ENCODE data around the gene FSD2.
"Not testable (repeated sequence)": the region's sequence is repeated elsewhere in the genome, so short reads cannot be mapped to it uniquely, and the experiment has no call there.

FSD2 gene

DNA sequence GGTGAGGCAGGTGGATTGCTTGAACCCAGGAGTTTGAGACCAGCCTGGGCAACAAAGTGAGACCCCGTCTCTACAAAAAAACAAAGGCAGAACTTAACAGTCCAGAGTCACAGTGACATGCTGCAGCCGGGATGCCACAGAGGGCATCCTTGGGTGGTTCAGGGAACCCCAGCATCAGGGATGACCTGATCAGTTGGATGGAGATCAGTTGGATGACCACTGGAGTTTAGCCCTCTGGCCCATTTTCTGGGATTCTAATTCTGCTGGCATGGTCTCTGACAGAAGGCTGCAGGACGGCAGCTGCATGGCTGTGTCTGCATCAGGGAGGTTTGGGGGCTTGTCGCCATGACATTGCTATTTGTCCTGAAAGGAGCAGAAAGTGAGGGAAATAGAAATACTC lies 23.4 kb upstream of the FSD2 start:
- DNase-seq, result no peak

DNA sequence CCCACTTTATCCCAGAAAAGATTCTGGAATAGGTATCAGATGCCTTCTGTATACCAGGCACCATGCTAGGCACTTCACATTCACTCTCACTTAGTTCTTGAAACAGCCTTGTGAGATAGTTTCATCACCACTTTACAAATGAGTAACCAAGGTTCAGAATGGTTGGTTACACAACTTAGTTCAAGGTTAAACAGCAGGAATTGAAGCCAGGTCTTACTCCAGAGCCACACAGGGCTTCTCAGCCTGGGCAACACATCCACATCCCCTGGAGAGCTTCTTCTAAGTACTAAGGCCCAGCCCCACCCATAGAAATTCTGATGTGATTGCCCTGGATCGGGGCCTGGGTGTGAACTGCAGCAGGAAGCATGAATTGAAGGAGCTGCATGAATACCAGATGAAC lies 22.2 kb upstream of the FSD2 start:
- no peak for DNase-seq

GRCh38 chr15:82823049-82823448 lies 17.2 kb upstream of the FSD2 start:
- no peak for DNase-seq

DNA sequence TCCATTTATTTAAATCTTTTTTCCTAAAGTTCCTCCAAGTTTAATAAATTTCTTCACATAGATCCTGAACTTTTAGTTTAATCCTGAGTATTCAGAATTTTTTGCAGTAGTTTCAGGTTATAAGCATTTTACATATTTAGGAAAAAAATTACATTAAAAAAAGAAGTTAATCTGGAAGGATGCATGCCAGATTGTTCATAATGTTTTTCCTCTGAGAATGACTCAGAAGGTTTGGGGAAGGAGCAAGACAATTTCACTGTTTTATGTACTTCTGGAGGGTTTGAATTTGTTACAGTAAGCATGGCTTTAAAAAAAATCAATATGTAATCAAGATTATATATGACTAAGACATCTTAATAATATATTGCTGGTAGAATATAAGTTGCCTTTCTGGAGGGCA lies 16.0 kb upstream of the FSD2 start:
- DNase-seq, result not testable (repeated sequence)

GRCh38 chr15:82821396-82821795 lies 15.5 kb upstream of the FSD2 start:
- DNase-seq, result not testable (repeated sequence)

DNA sequence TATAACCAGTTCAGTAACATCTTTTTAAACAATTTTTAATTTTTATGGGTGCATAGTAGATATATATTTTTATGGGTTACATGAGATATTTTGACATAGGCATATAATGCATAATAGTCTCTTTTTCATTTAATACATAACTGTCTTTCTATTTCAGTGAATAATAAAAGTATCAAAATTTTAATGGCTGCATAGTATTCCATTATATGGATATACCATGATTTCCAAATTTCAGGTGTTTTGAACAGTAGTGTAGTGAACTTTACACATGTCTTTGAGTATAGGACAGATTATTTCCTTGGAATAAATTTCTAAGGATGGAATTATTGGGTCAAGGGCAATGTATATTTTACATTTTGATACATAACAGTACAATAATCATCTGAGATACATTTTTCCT lies 14.3 kb upstream of the FSD2 start:
- DNase-seq, result no peak

GRCh38 chr15:82812994-82813393 lies 7.1 kb upstream of the FSD2 start:
- no peak for DNase-seq

GRCh38 chr15:82810890-82811426 lies 5.1 kb upstream of the FSD2 start:
- DNase-seq, result peak; percentile 34

GRCh38 chr15:82810061-82810889 lies 4.4 kb upstream of the FSD2 start:
- peak; percentile 8 for DNase-seq

DNA sequence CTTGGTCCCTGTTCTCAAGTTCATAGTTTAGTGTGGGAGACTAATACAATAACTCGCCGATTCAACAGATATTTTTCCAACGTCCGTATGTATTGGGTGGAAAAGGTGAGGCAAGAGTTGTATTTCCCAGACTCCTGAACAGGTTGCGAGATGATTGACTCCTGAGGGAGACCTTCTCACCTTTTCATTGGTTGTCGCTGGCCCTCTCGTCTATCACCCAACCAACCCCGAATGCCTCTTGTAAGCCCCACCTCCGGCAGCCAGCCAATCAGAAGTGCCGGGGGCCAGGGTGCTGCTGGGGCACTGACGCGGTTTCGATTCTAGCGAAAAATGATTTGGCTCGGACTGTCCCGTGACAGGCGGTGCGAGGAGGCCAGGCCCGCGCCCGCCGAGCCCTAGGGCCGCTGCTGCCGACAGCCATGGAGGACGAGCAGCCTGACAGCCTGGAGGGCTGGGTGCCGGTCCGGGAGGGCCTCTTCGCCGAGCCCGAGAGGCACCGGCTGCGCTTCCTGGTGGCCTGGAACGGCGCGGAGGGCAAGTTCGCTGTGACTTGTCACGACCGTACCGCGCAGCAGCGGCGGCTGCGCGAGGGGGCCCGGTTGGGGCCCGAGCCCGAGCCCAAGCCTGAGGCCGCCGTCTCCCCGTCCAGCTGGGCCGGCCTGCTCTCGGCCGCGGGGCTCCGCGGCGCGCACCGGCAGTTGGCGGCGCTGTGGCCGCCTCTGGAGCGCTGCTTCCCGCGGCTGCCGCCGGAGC lies 3.6 kb upstream of the FSD2 start, which contains the start of gene WHAMM:
Gene WHAMM, plus strand, starts transcription at position 321 of the 753 bp plus-strand sequence. Its CDS starts 99 bp downstream, at position 420.
- peak; percentile 93 for DNase-seq

DNA sequence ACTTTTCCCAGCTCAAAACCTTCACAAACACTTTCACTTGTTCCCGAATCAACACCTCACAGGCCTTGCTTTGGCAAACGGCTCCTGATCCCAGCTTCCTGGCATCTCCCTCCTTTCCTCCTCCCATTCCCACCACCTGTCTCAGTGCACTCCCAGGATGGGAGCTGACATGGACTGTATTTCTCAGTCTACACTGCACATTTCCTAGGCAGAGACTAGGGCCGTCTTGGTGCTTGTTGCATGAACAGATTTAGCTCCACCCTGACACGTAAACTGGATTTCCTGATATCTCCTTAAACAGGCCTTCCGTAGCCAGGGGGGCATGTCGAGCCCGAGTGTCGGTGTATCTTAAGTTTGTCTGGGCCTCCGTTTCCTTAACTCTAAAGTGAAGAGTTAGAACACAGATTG lies 2.8 kb upstream of the FSD2 start:
- DNase-seq, result no peak

- no peak for DNase-seq
Measured at GRCh38 chr15:82807920-82808633, 2.2 kb upstream of the FSD2 start.

DNA sequence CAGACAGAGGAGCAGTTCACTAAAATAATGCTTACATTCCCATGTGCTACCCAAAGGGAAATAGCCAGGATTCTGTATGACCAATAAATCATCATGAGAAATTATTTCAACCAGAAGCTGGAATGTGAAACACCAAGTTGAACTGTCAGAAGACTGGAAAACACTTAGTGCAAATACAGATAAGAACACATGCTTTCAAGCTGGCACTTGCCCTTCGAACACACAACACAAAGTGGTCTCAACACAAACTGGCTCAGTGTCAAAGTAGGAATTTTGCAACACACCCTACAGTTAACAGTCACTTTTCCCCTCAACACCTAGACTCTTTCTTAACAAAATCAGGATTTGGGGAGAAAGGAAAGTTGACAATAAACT lies 1.3 kb downstream of the FSD2 start:
- no peak for DNase-seq

GRCh38 chr15:82803793-82804574 lies 1.9 kb downstream of the FSD2 start:
- no peak for DNase-seq

DNA sequence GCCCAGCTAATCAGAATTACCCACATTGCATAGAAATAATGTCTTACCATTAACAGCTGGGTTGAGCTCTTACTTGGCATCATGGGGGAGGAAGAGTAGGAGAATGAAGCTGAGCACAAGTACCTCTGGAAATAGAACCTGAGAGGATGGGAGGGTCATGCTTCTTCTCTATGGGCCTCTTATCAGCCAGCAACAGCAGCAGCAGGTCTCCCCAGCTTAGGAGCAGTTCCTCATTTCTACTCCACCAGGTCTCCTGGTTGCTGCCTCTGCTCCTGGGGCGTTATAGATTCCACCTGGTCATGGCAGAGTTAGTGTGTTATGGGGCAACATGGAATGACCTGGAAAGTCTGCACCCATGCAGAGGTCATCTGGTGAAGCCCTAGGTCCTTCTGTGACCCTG lies 3.4 kb downstream of the FSD2 start:
- DNase-seq, result no peak

- DNase-seq, result no peak
Measured at GRCh38 chr15:82799183-82799841, 6.6 kb downstream of the FSD2 start.

GRCh38 chr15:82798531-82799166 lies 7.2 kb downstream of the FSD2 start:
- no peak for DNase-seq

GRCh38 chr15:82798104-82798503 lies 7.8 kb downstream of the FSD2 start:
- no peak for DNase-seq

DNA sequence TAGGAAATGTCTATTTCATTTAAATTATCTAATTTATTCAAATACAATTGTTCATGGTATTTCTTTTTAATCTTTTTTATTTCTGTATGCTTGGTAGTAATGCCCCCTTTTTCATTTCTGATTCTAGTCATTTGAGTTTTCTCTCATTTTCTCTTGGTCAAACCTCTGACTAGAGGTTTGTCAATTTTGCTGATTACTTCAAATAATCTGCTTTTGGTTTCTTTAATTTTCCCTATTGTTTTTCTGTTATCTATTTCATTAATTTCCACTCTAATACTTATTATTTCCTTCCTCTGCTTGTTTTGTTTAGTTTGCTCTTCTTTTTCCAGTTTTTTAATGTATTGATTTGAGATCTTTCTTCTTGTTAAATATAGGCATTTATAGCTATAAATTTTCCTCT lies 12.1 kb downstream of the FSD2 start:
- DNase-seq, result no peak

DNA sequence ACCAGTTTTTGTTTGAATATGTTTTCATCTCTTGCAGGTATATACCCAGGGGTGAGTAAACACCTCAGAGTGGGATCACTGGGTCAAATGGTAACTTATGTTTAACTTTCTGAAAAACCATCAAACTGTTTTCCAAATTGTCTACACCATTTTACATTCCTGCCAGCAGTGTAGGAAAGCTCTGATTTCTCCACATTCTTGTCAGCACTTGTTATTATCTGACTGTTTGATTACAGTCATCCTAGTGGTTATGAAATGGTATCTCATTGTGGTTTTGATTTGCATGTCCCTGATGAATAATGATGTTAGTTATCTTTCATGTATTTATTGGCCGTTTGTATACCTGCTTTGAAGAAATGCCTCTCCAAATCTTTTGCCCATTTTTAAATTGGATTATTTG lies 13.8 kb downstream of the FSD2 start:
- no peak for DNase-seq

GRCh38 chr15:82790321-82790720 lies 15.5 kb downstream of the FSD2 start:
- no peak for DNase-seq

Data from activated gamma-delta T cell treated with Interleukin-2 at 50 U/mL for 16 hours (primary cell).